ENCODE data around the gene RSKR.

- TF ChIP-seq, protein P1, sequence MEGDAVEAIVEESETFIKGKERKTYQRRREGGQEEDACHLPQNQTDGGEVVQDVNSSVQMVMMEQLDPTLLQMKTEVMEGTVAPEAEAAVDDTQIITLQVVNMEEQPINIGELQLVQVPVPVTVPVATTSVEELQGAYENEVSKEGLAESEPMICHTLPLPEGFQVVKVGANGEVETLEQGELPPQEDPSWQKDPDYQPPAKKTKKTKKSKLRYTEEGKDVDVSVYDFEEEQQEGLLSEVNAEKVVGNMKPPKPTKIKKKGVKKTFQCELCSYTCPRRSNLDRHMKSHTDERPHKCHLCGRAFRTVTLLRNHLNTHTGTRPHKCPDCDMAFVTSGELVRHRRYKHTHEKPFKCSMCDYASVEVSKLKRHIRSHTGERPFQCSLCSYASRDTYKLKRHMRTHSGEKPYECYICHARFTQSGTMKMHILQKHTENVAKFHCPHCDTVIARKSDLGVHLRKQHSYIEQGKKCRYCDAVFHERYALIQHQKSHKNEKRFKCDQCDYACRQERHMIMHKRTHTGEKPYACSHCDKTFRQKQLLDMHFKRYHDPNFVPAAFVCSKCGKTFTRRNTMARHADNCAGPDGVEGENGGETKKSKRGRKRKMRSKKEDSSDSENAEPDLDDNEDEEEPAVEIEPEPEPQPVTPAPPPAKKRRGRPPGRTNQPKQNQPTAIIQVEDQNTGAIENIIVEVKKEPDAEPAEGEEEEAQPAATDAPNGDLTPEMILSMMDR (IDR thresholded peaks at IDR 0.05 in 2 of 3, conservative IDR thresholded peaks at IDR 0.05 in 1 of 3; ENCODE audit: borderline replicate concordance in 1 of 3, insufficient read depth in 1 of 3, low read depth in 2 of 3, low read length in 2 of 3), result no peak
- TF ChIP-seq EGR1 (IDR thresholded peaks at IDR 0.05; ENCODE audit: low read depth), result no peak
- no peak for TF ChIP-seq EZH2 (IDR thresholded peaks at IDR 0.05)
- TF ChIP-seq EZH2phosphoT487 (IDR thresholded peaks at IDR 0.05; ENCODE audit: borderline replicate concordance), result no peak
These were observed 8.2 kb upstream of the RSKR start for GRCh38 chr17:28622186-28622585.

Measured in HCT116 (cell line).